K562 (cell line): ENCODE data around the gene POLD1. TPM values are rescaled to one million over a fixed set of nuclear protein-coding genes. Genes with fewer than 3 reads are reported as not detected.

Experiments used
- ASH1L ChIP-seq: fragments of 450-650 bp; IDR thresholded peaks from 2 replicates; pipeline ENCODE4 v1.6.1; 2018; ENCODE audit warnings: borderline replicate concordance, mild to moderate bottlenecking, low read depth; ENCODE audit not compliant: partially characterized antibody
- BMI1 ChIP-seq: fragments of 150-350 bp; IDR thresholded peaks from 2 replicates; pipeline ENCODE4 v1.6.1; 2014; ENCODE audit warnings: low read length
- CHD2 ChIP-seq: IDR thresholded peaks from 2 replicates; pipeline ENCODE4 v1.6.1; 2011; ENCODE audit warnings: low read depth, low read length
- CREM ChIP-seq: IDR thresholded peaks from 2 replicates; pipeline ENCODE4 v1.6.1; 2014; ENCODE audit warnings: antibody characterized with exemption, low read depth
- ELK1 ChIP-seq: sonication (generic); formaldehyde crosslinking; IDR thresholded peaks from 2 replicates; pipeline ENCODE4 v1.8.1; 2022; ENCODE audit warnings: missing genetic modification reagents
- FOXP4 ChIP-seq: sonication (generic); formaldehyde crosslinking; IDR thresholded peaks from 2 replicates; pipeline ENCODE4 v1.8.0; 2022; ENCODE audit warnings: mild to moderate bottlenecking, missing genetic modification reagents, borderline replicate concordance
- HSF4 ChIP-seq: fragments of 250-450 bp; sonication (Bioruptor Pico); IDR thresholded peaks from 2 replicates; pipeline ENCODE4 v2.1.2; 2022; ENCODE audit warnings: mild to moderate bottlenecking, moderate library complexity, borderline replicate concordance
- NCOA2 ChIP-seq, 2 experiments: fragments of 450-650 bp; IDR thresholded peaks; 2 replicates each; pipeline ENCODE4 v1.6.1; 2018; ENCODE audit warnings: mild to moderate bottlenecking in 2 of 2, moderate library complexity in 1 of 2; ENCODE audit not compliant: partially characterized antibody in 2 of 2
- NFXL1 ChIP-seq: fragments of 450-650 bp; formaldehyde crosslinking; IDR thresholded peaks from 2 replicates; pipeline ENCODE4 v1.4.0; 2021; ENCODE audit warnings: mild to moderate bottlenecking
- NKRF ChIP-seq: fragments of 450-650 bp; IDR thresholded peaks from 2 replicates; pipeline ENCODE4 v1.6.1; 2016; ENCODE audit warnings: borderline replicate concordance
- NR2C2 ChIP-seq, 2 experiments: fragments of 200-800 bp in 1 of 2; sonication (Bioruptor generic) in 1 of 2; sonication (generic) in 1 of 2; formaldehyde crosslinking in 1 of 2; IDR thresholded peaks; 2 replicates each; pipeline versions ENCODE4 v1.6.1 to v1.8.0; 2016 to 2022; ENCODE audit warnings: mild to moderate bottlenecking in 1 of 2, missing compliant biosample characterization in 1 of 2, missing genetic modification characterization in 1 of 2, missing genetic modification reagents in 1 of 2
- PPARD ChIP-seq: fragments of 250-450 bp; sonication (Bioruptor Pico); IDR thresholded peaks from 2 replicates; pipeline ENCODE4 v1.8.0; 2022; ENCODE audit warnings: inconsistent platforms, mild to moderate bottlenecking, moderate library complexity
- RAD51 ChIP-seq: fragments of 450-650 bp; IDR thresholded peaks from 2 replicates; pipeline ENCODE4 v1.7.1; 2016; ENCODE audit warnings: low read depth, mild to moderate bottlenecking, borderline replicate concordance
- RBM15 ChIP-seq: fragments of 200-400 bp; formaldehyde crosslinking; IDR thresholded peaks from 2 replicates; pipeline ENCODE4 v1.6.1; 2018; ENCODE audit warnings: mild to moderate bottlenecking, low read length, moderate library complexity; ENCODE audit not compliant: insufficient read depth
- SIN3A ChIP-seq, 2 experiments: fragments of 150-350 bp in 1 of 2; IDR thresholded peaks; 2 replicates each; pipeline ENCODE4 v1.6.1; 2011 to 2016; ENCODE audit warnings: borderline replicate concordance in 2 of 2, low read depth in 2 of 2, low read length in 2 of 2, mild to moderate bottlenecking in 2 of 2, moderate library complexity in 2 of 2; ENCODE audit not compliant: control insufficient read depth in 1 of 2
- SMARCE1 ChIP-seq: fragments of 450-650 bp; IDR thresholded peaks from 2 replicates; pipeline ENCODE4 v1.7.1; 2016; ENCODE audit warnings: mild to moderate bottlenecking
- SRSF3 ChIP-seq: fragments of 200-400 bp; formaldehyde crosslinking; IDR thresholded peaks from 2 replicates; pipeline ENCODE4 v1.6.1; 2016; ENCODE audit warnings: mild to moderate bottlenecking, low read length, moderate library complexity; ENCODE audit not compliant: insufficient read depth
- ZBTB34 ChIP-seq: fragments of 250-450 bp; sonication (Bioruptor Pico); IDR thresholded peaks from 2 replicates; pipeline ENCODE4 v1.8.0; 2021; ENCODE audit warnings: mild to moderate bottlenecking, moderate library complexity
- ZNF764 ChIP-seq: fragments of 250-450 bp; sonication (Bioruptor Pico); IDR thresholded peaks from 2 replicates; pipeline ENCODE4 v1.4.0; 2020; ENCODE audit warnings: low read depth, mild to moderate bottlenecking, moderate library complexity
- polyA plus RNA-seq, 8 experiments: library from polyadenylated mRNA; depleted of rRNA in 4 of 8; stranded (reverse) in 5 of 8; unstranded in 3 of 8; fragments of >200 nt; fragmentation: Nextera tagmentation in 2 of 8; fragmentation: Illumina TruSeq in 1 of 8; extraction: Ambion mirVana in 2 of 8; extraction: Trizol in 1 of 8; gene quantifications; 2 replicates each; pipeline versions ENCODE4 v1.2.1 to v1.2.3, GENCODE V29; 2011 to 2014; ENCODE audit warnings: inconsistent platforms in 1 of 8, missing spikeins in 1 of 8
- total RNA-seq, 7 experiments: library from RNA; depleted of rRNA in 6 of 7; stranded (reverse); fragments of >200 nt in 6 of 7; fragmentation: Illumina TruSeq in 2 of 7; extraction: Trizol in 2 of 7; gene quantifications; 2 replicates each; pipeline versions ENCODE4 v1.2.1 to v1.2.3, GENCODE V29; 2011 to 2021; ENCODE audit warnings: low replicate concordance in 1 of 7

The POLD1 gene
- total and polyA plus RNA-seq, 9 of the 15 experiments (the other 6 are each of a cell fraction or from before 2014, with no cell fraction given), result 1.3 to 312 (median 47.8) TPM

GRCh38 chr19:50431343-50432220, 47.4 kb downstream of the POLD1 start (continued):
- TF ChIP-seq HSF4 (CRISPR knock-in tag), result no peak
- peak; percentile 85 for TF ChIP-seq CHD2
- no peak for TF ChIP-seq FOXP4 (CRISPR knock-in tag)
- TF ChIP-seq ASH1L, result no peak
- no peak for TF ChIP-seq RBM15
- TF ChIP-seq SRSF3, result no peak
- TF ChIP-seq RAD51, result no peak
- no peak for TF ChIP-seq SIN3A (IDR thresholded peaks at IDR 0.05; ENCODE audit: borderline replicate concordance in 2 of 2, control insufficient read depth in 1 of 2, low read depth in 2 of 2, low read length in 2 of 2)
- TF ChIP-seq NKRF, result no peak
- peak; percentile 98 for TF ChIP-seq CREM
- TF ChIP-seq PPARD (CRISPR knock-in tag), result no peak
- no peak for TF ChIP-seq ZBTB34 (CRISPR knock-in tag)
- TF ChIP-seq SMARCE1, result no peak
- TF ChIP-seq NR2C2 (CRISPR knock-in tag; IDR thresholded peaks at IDR 0.05), result no peak
- no peak for TF ChIP-seq NR2C2 (tag; IDR thresholded peaks at IDR 0.05)
- TF ChIP-seq BMI1, result no peak
- no peak for TF ChIP-seq ELK1 (CRISPR knock-in tag)
- TF ChIP-seq NCOA2 (IDR thresholded peaks at IDR 0.05; ENCODE audit: partially characterized antibody in 2 of 2), result no peak
- TF ChIP-seq ZNF764 (CRISPR knock-in tag), result no peak
- TF ChIP-seq NFXL1 (CRISPR knock-in tag), result no peak
